Aorta (tissue), 5 donors: Measurements from ENCODE around the gene CALCR. TPM values are rescaled to one million over a fixed set of nuclear protein-coding genes. Genes with fewer than 3 reads are reported as not detected.

Source experiments
- ATAC-seq: fragments of 200-7000 bp; cut with Tn5 transposase; one replicate; pipeline ENCODE4 v1.9.1; 2022; ENCODE audit warnings: moderate library complexity; ENCODE audit not compliant: low FRiP score
- DNase-seq, 2 donors: peaks; one replicate each; pipeline ENCODE4 v3.0.0-alpha.2; 2020
- H3K27ac ChIP-seq, 2 donors: one replicate each; pipeline ENCODE4 v1.5.1; 2013; ENCODE audit warnings: low read length in 2 of 2, mild to moderate bottlenecking in 2 of 2, moderate library complexity in 2 of 2, control low read depth in 1 of 2, inconsistent platforms in 1 of 2, low read depth in 1 of 2
- H3K27me3 ChIP-seq, 2 donors: one replicate each; pipeline ENCODE4 v1.6.1; 2013; ENCODE audit warnings: control low read depth in 1 of 2, low read length in 1 of 2, mild to moderate bottlenecking in 1 of 2, moderate library complexity in 1 of 2; ENCODE audit not compliant: insufficient read depth in 2 of 2, control insufficient read depth in 1 of 2
- H3K36me3 ChIP-seq, 2 donors: one replicate each; pipeline ENCODE4 v1.6.1; 2013; ENCODE audit warnings: control low read depth in 1 of 2, low read length in 1 of 2, mild to moderate bottlenecking in 1 of 2; ENCODE audit not compliant: insufficient read depth in 2 of 2, control insufficient read depth in 1 of 2
- H3K4me1 ChIP-seq, 2 donors: one replicate each; pipeline ENCODE4 v1.6.1; 2013; ENCODE audit warnings: low read length in 2 of 2, control low read depth in 1 of 2, mild to moderate bottlenecking in 1 of 2, moderate library complexity in 1 of 2; ENCODE audit not compliant: insufficient read depth in 2 of 2, control insufficient read depth in 1 of 2
- H3K4me3 ChIP-seq, 2 donors: one replicate each; pipeline ENCODE4 v1.5.1; 2013; ENCODE audit warnings: low read length in 2 of 2, control low read depth in 1 of 2, mild to moderate bottlenecking in 1 of 2
- H3K9me3 ChIP-seq: one replicate; pipeline ENCODE4 v1.6.1; 2013; ENCODE audit warnings: mild to moderate bottlenecking, low read length; ENCODE audit not compliant: control insufficient read depth
- WGBS, 2 donors: extraction: QIAGEN DNeasy Blood & Tissue Kit; methylation state at CpG; one replicate each; pipeline ENCODE4 v1.1.7; 2013; 5-methylcytosine and 5-hydroxymethylcytosine counted together
- intact Hi-C, 2 donors: fragments of 100-400 bp; cut with DNase I; formaldehyde crosslinking; loops; one replicate each; pipeline versions ENCODE4 v1.14.2 to v1.15.0; 2022
- microRNA-seq, 2 donors: library from miRNA; unstranded; fragments of <30 nt; microRNA quantifications; one replicate each; pipeline ENCODE4 v1.2.0, GENCODE V29; 2020
- polyA plus RNA-seq, 2 donors: library from polyadenylated mRNA; stranded (reverse); fragments of 200-250 nt; gene quantifications; one replicate each; pipeline ENCODE4 v1.2.3, GENCODE V29; 2013
- total RNA-seq, 2 donors: library from RNA; stranded (reverse); fragmentation: NEBNext Ultra II Directional; extraction: Animal tissue kit (Norgen Biotek cat#: 25700); gene quantifications; one replicate each; pipeline ENCODE4 v1.2.1, GENCODE V29; 2021
- donor health status: healthy with polysubstance abuse.
- donor health status: Bipolar disorder and iron deficiency.
- donor health status: DM: no; HTN: no; CAD: no.
- donor health status: DM: no; HTN: no; CAD: no.
- donor health status: DM: yes; HTN: yes; CAD: no.

CALCR gene
- total and polyA plus RNA-seq, 4 donors: 0.10 to 0.88 (median 0.27) TPM; not detected in 1

DNA sequence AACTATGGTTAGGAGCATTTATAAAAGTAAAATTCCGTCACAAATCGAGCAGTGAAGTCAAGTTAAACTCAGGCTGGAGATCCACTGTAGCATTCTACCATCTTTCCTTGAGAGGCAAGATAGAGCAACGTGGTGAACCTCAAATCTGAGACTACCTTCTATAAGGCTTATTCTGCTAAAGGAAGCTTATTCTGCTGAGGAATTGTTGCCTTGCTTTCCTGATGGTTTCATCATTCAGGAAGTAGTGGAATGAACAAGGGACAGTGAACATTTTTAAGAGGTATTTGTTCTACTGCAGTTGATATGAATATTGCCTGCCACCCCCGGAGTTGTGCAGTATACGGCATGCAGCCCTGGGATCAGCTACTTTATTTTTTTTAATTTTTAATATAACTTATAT is 171.6 kb downstream of the CALCR start:
- peaks cover 4% of the 10 kb centered on the region for H3K9me3 ChIP-seq
- H3K27ac ChIP-seq: no peak overlapping the region
- intact Hi-C loops: no loop called here
- no peaks in the 10 kb centered on the region for H3K4me1 ChIP-seq
- whole genome bisulfite sequencing, 2 donors: 77 to 82% methylated on average over 5 of the region's 5 CpGs
- ATAC-seq (no peak), DNase-seq (no peak)
- peaks cover 0 to 2% of the 10 kb centered on the region in 2 donors for H3K27me3 ChIP-seq
- H3K4me3 ChIP-seq: no peak overlapping the region
- H3K36me3 ChIP-seq: no peaks in the 10 kb centered on the region

GRCh38 chr7:93399642-93400041 is 174.9 kb downstream of the CALCR start:
- intact Hi-C loops: no loop called here
- no peak for DNase-seq
- H3K4me3 ChIP-seq: no peak overlapping the region
- H3K4me1 ChIP-seq: no peaks in the 10 kb centered on the region
- no peak for ATAC-seq
- 72 to 73% methylated on average over 3 of the region's 3 CpGs for WGBS, 2 donors
- H3K9me3 ChIP-seq: no peaks in the 10 kb centered on the region
- H3K27me3 ChIP-seq: peaks cover 0 to 2% of the 10 kb centered on the region in 2 donors
- H3K36me3 ChIP-seq: no peaks in the 10 kb centered on the region
- no peak overlapping the region for H3K27ac ChIP-seq

GRCh38 chr7:93392984-93393383 is 181.5 kb downstream of the CALCR start:
- Histone ChIP-seq H3K9me3 (no peaks in the 10 kb centered on the region), H3K27me3 (no peaks in the 10 kb centered on the region), H3K4me1 (no peaks in the 10 kb centered on the region), H3K4me3 (no peak overlapping the region), H3K27ac (no peak overlapping the region), H3K36me3 (no peaks in the 10 kb centered on the region)
- intact Hi-C loops: no loop called here
- 55 to 64% methylated on average over 1 of the region's 1 CpG for WGBS, 2 donors
- no peak for DNase-seq
- ATAC-seq: no peak

GRCh38 chr7:93390660-93391059 is 183.9 kb downstream of the CALCR start:
- Histone ChIP-seq H3K9me3 (no peaks in the 10 kb centered on the region), H3K27ac (no peak overlapping the region), H3K27me3 (no peaks in the 10 kb centered on the region), H3K4me3 (no peak overlapping the region), H3K4me1 (no peaks in the 10 kb centered on the region), H3K36me3 (no peaks in the 10 kb centered on the region)
- no peak for DNase-seq
- intact Hi-C loops: no loop called here
- ATAC-seq: no peak
- WGBS, 2 donors: 89 to 90% methylated on average over 3 of the region's 3 CpGs

DNA sequence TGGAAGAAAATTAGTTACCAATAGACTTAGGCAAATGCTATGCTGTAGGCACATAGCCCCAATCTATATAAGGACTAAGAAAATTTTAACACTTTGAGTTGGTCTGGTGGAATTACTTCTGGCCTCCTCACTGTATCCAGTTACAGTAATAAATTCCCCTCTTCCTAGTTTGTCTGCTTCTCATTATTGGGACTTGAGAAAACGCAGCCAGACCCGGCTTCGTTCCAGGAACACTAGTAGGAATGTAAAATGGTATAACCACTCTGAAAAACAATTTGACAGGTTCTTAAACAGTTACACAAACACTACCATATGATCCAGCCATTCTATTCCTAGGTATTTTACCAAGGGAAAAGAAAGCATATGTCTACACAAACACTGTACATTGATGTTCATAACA is 192.2 kb downstream of the CALCR start:
- no peaks in the 10 kb centered on the region for H3K36me3 ChIP-seq
- no peak overlapping the region for H3K27ac ChIP-seq
- intact Hi-C loops: no loop called here
- no peak overlapping the region for H3K4me3 ChIP-seq
- peaks cover 0 to under 1% of the 10 kb centered on the region in 2 donors for H3K27me3 ChIP-seq
- WGBS, 2 donors: 67% methylated on average over 3 of the region's 3 CpGs
- ATAC-seq (no peak), DNase-seq (no peak)
- no peaks in the 10 kb centered on the region for H3K4me1 ChIP-seq
- H3K9me3 ChIP-seq: no peaks in the 10 kb centered on the region

- no peaks in the 10 kb centered on the region for H3K9me3 ChIP-seq
- peaks cover 0 to 2% of the 10 kb centered on the region in 2 donors for H3K27me3 ChIP-seq
- WGBS, 2 donors: 71 to 76% methylated on average over 6 of the region's 6 CpGs
- no peak overlapping the region for H3K4me3 ChIP-seq
- no peaks in the 10 kb centered on the region for H3K36me3 ChIP-seq
- intact Hi-C loops: no loop called here
- DNase-seq: no peak
- ATAC-seq: no peak
- no peaks in the 10 kb centered on the region for H3K4me1 ChIP-seq
- H3K27ac ChIP-seq: no peak overlapping the region
These were observed 196.3 kb downstream of the CALCR start for GRCh38 chr7:93378131-93378760.

GRCh38 chr7:93375603-93376002 is 198.9 kb downstream of the CALCR start:
- Histone ChIP-seq H3K36me3 (no peaks in the 10 kb centered on the region), H3K27me3 (peaks cover 0 to 2% of the 10 kb centered on the region in 2 donors), H3K4me3 (no peak overlapping the region), H3K27ac (no peak overlapping the region), H3K9me3 (no peaks in the 10 kb centered on the region), H3K4me1 (no peaks in the 10 kb centered on the region)
- DNase-seq (no peak), ATAC-seq (no peak)
- intact Hi-C loops: no loop called here

Small RNA genes within 50 kb of the gene (microRNA-seq; reads per million reads assigned to microRNA genes)
- 11.9 to 12.9 reads per million in 2 donors for gene MIR489
- gene MIR653: 6.0 to 16.9 reads per million in 2 donors
